ENCODE results near the gene RSPO3. TPM values are rescaled to one million over a fixed set of nuclear protein-coding genes. Genes with fewer than 3 reads are reported as not detected.

The RSPO3 gene, protein sequence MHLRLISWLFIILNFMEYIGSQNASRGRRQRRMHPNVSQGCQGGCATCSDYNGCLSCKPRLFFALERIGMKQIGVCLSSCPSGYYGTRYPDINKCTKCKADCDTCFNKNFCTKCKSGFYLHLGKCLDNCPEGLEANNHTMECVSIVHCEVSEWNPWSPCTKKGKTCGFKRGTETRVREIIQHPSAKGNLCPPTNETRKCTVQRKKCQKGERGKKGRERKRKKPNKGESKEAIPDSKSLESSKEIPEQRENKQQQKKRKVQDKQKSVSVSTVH
- polyA plus RNA-seq = 4.8 TPM
- long read RNA-seq, donor 1, partial matches to known transcripts = 0 of 1 reads
- long read RNA-seq, donor 1, other reads (novel, unspliced or antisense) = 0 of 1 reads
- long read RNA-seq, donor 2 = 0 reads
- long read RNA-seq, donor 3 = 0 reads
- long read RNA-seq, donor 4 = 0 reads
- long read RNA-seq, donor 5, partial matches to known transcripts = 0 of 1 reads
- long read RNA-seq, donor 5, other reads (novel, unspliced or antisense) = 0 of 1 reads
- long read RNA-seq, donor 6, partial matches to known transcripts = 0 of 2 reads
- long read RNA-seq, donor 6, other reads (novel, unspliced or antisense) = 0 of 2 reads
- long read RNA-seq, donor 7 = 0 reads
- long read RNA-seq, donor 8, partial matches to known transcripts = 0 of 1 reads
- long read RNA-seq, donor 8, other reads (novel, unspliced or antisense) = 0 of 1 reads
- long read RNA-seq, donor 9, partial matches to known transcripts = 0 of 2 reads
- long read RNA-seq, donor 9, other reads (novel, unspliced or antisense) = 0 of 2 reads
- long read RNA-seq, donor 10, partial matches to known transcripts = 0 of 1 reads
- long read RNA-seq, donor 10, other reads (novel, unspliced or antisense) = 0 of 1 reads
- long read RNA-seq, donor 11, partial matches to known transcripts = 0 of 2 reads
- long read RNA-seq, donor 11, other reads (novel, unspliced or antisense) = 0 of 2 reads

- peak within 1 kb of the TSS; percentile 50 for H3K4me3 ChIP-seq (ENCODE audit: low read length)
- H3K36me3 ChIP-seq (ENCODE audit: control insufficient read depth, insufficient read depth, low read length) = no peaks in the 10 kb centered on the region
- WGBS (ENCODE audit: insufficient coverage, low lambda C conversion rate) = no CpG with 5 or more reads among the region's 63 CpGs
- peaks cover 53% of the 10 kb centered on the region for H3K27me3 ChIP-seq (ENCODE audit: control insufficient read depth, insufficient read depth, low read length)
- peaks cover 8% of the 10 kb centered on the region for H3K9me3 ChIP-seq (ENCODE audit: control insufficient read depth, low read depth, low read length)
- DNase-seq = peak in 1 of 2 donors; percentile 47
- H3K27ac ChIP-seq (ENCODE audit: low read length) = no peak within 1 kb of the TSS
- peaks cover 7% of the 10 kb centered on the region for H3K4me1 ChIP-seq (ENCODE audit: control insufficient read depth, insufficient read depth, low read length)
These were observed at the start of gene RSPO3 for GRCh38 chr6:127118298-127119101. Gene RSPO3, plus strand, starts transcription at chr6:127118671. Its CDS starts 522 bp downstream, at chr6:127119193.

GRCh38 chr6:127069659-127070279, 48.7 kb upstream of the RSPO3 start:
- DNase-seq = no peak
- no peaks in the 10 kb centered on the region for H3K9me3 ChIP-seq (ENCODE audit: control insufficient read depth, low read depth, low read length)
- H3K4me3 ChIP-seq (ENCODE audit: low read length) = no peak overlapping the region
- H3K27ac ChIP-seq (ENCODE audit: low read length) = no peak overlapping the region
- no peaks in the 10 kb centered on the region for H3K36me3 ChIP-seq (ENCODE audit: control insufficient read depth, insufficient read depth, low read length)
- no peaks in the 10 kb centered on the region for H3K27me3 ChIP-seq (ENCODE audit: control insufficient read depth, insufficient read depth, low read length)
- no peaks in the 10 kb centered on the region for H3K4me1 ChIP-seq (ENCODE audit: control insufficient read depth, insufficient read depth, low read length)
- WGBS (ENCODE audit: insufficient coverage, low lambda C conversion rate) = 100% methylated on average over 1 of the region's 3 CpGs

- WGBS (ENCODE audit: insufficient coverage, low lambda C conversion rate) = no CpG with 5 or more reads among the region's 1 CpG
- Histone ChIP-seq H3K4me3 (ENCODE audit: low read length) (no peak overlapping the region), H3K9me3 (ENCODE audit: control insufficient read depth, low read depth, low read length) (no peaks in the 10 kb centered on the region), H3K27me3 (ENCODE audit: control insufficient read depth, insufficient read depth, low read length) (no peaks in the 10 kb centered on the region), H3K36me3 (ENCODE audit: control insufficient read depth, insufficient read depth, low read length) (no peaks in the 10 kb centered on the region), H3K4me1 (ENCODE audit: control insufficient read depth, insufficient read depth, low read length) (no peaks in the 10 kb centered on the region), H3K27ac (ENCODE audit: low read length) (no peak overlapping the region)
- DNase-seq = no peak
These were observed 45.2 kb upstream of the RSPO3 start for GRCh38 chr6:127073222-127073621.

GRCh38 chr6:127076466-127076865, 42.0 kb upstream of the RSPO3 start:
- Histone ChIP-seq H3K27me3 (ENCODE audit: control insufficient read depth, insufficient read depth, low read length) (no peaks in the 10 kb centered on the region), H3K36me3 (ENCODE audit: control insufficient read depth, insufficient read depth, low read length) (no peaks in the 10 kb centered on the region), H3K4me3 (ENCODE audit: low read length) (no peak overlapping the region), H3K9me3 (ENCODE audit: control insufficient read depth, low read depth, low read length) (no peaks in the 10 kb centered on the region), H3K27ac (ENCODE audit: low read length) (no peak overlapping the region), H3K4me1 (ENCODE audit: control insufficient read depth, insufficient read depth, low read length) (no peaks in the 10 kb centered on the region)
- 83% methylated on average over 4 of the region's 4 CpGs for WGBS (ENCODE audit: insufficient coverage, low lambda C conversion rate)
- DNase-seq = no peak

DNA sequence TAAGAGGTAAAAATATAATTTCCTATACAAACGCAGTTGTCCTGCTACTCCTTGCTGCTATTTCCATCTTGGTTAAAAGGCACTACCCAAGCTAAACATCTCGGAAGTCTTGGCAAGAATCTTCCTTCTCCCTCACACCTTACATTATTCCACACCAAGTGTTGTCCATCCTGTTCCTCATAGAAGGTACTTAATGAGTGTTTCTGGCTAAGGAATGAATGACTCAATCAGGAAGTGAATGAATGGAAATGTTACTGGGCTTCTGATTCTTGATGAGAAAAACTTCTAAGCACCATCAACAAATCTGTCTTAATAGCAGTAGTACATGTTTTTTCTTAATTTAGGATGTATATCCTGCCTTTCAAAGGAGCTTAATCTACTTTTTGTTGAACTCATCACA, 40.6 kb upstream of the RSPO3 start:
- Histone ChIP-seq H3K4me3 (ENCODE audit: low read length) (no peak overlapping the region), H3K27ac (ENCODE audit: low read length) (no peak overlapping the region), H3K27me3 (ENCODE audit: control insufficient read depth, insufficient read depth, low read length) (no peaks in the 10 kb centered on the region), H3K36me3 (ENCODE audit: control insufficient read depth, insufficient read depth, low read length) (no peaks in the 10 kb centered on the region), H3K9me3 (ENCODE audit: control insufficient read depth, low read depth, low read length) (no peaks in the 10 kb centered on the region), H3K4me1 (ENCODE audit: control insufficient read depth, insufficient read depth, low read length) (no peaks in the 10 kb centered on the region)
- DNase-seq = no peak
- WGBS (ENCODE audit: insufficient coverage, low lambda C conversion rate) = no CpG with 5 or more reads among the region's 2 CpGs

DNA sequence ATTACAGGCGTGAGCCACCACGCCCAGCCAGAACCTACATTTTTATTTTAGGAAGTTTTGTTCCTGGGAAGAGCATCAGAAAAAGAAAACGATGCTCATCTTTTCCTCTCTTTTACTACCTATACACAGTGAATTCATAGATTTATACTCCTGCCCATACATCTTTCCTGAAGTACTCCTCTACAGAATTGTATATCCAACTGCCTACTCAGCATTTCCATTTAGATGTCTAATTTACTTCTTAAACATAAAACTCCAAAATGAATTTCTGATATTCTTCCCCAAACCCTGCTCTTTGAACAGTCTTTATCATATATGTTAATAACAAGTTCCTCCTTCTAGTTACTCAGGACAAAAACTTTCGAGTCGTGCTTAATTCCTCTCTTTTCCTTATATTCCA, 39.8 kb upstream of the RSPO3 start:
- no peak overlapping the region for H3K4me3 ChIP-seq (ENCODE audit: low read length)
- WGBS (ENCODE audit: insufficient coverage, low lambda C conversion rate) = 100% methylated on average over 2 of the region's 5 CpGs
- no peak overlapping the region for H3K27ac ChIP-seq (ENCODE audit: low read length)
- H3K27me3 ChIP-seq (ENCODE audit: control insufficient read depth, insufficient read depth, low read length) = no peaks in the 10 kb centered on the region
- no peak for DNase-seq
- no peaks in the 10 kb centered on the region for H3K4me1 ChIP-seq (ENCODE audit: control insufficient read depth, insufficient read depth, low read length)
- no peaks in the 10 kb centered on the region for H3K36me3 ChIP-seq (ENCODE audit: control insufficient read depth, insufficient read depth, low read length)
- H3K9me3 ChIP-seq (ENCODE audit: control insufficient read depth, low read depth, low read length) = no peaks in the 10 kb centered on the region

GRCh38 chr6:127079681-127080080, 38.8 kb upstream of the RSPO3 start:
- no peak for DNase-seq
- H3K36me3 ChIP-seq (ENCODE audit: control insufficient read depth, insufficient read depth, low read length) = no peaks in the 10 kb centered on the region
- H3K9me3 ChIP-seq (ENCODE audit: control insufficient read depth, low read depth, low read length) = no peaks in the 10 kb centered on the region
- no peaks in the 10 kb centered on the region for H3K27me3 ChIP-seq (ENCODE audit: control insufficient read depth, insufficient read depth, low read length)
- no peaks in the 10 kb centered on the region for H3K4me1 ChIP-seq (ENCODE audit: control insufficient read depth, insufficient read depth, low read length)
- no peak overlapping the region for H3K4me3 ChIP-seq (ENCODE audit: low read length)
- H3K27ac ChIP-seq (ENCODE audit: low read length) = no peak overlapping the region

DNA sequence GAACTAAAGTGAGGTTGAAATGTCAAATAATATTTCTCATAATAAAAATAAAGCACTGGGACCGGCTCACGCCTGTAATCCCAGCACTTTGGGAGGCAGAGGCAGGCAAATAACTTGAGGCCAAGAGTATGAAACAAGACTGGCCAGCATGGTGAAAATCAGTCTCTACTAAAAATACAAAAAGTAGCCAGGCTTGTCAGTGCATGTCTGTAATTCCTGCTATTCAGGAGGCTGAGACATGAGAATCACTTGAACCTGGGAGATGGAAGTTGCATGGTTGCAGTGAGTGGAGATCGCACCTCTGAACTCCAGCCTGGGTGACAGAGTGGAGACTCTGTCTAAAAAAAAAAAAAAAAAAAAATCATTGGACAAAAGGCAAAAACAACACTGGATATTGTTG, 38.4 kb upstream of the RSPO3 start:
- Histone ChIP-seq H3K27me3 (ENCODE audit: control insufficient read depth, insufficient read depth, low read length) (no peaks in the 10 kb centered on the region), H3K27ac (ENCODE audit: low read length) (no peak overlapping the region), H3K9me3 (ENCODE audit: control insufficient read depth, low read depth, low read length) (no peaks in the 10 kb centered on the region), H3K4me1 (ENCODE audit: control insufficient read depth, insufficient read depth, low read length) (no peaks in the 10 kb centered on the region), H3K4me3 (ENCODE audit: low read length) (no peak overlapping the region), H3K36me3 (ENCODE audit: control insufficient read depth, insufficient read depth, low read length) (no peaks in the 10 kb centered on the region)
- DNase-seq = no peak
- WGBS (ENCODE audit: insufficient coverage, low lambda C conversion rate) = 86% methylated on average over 1 of the region's 3 CpGs

DNA sequence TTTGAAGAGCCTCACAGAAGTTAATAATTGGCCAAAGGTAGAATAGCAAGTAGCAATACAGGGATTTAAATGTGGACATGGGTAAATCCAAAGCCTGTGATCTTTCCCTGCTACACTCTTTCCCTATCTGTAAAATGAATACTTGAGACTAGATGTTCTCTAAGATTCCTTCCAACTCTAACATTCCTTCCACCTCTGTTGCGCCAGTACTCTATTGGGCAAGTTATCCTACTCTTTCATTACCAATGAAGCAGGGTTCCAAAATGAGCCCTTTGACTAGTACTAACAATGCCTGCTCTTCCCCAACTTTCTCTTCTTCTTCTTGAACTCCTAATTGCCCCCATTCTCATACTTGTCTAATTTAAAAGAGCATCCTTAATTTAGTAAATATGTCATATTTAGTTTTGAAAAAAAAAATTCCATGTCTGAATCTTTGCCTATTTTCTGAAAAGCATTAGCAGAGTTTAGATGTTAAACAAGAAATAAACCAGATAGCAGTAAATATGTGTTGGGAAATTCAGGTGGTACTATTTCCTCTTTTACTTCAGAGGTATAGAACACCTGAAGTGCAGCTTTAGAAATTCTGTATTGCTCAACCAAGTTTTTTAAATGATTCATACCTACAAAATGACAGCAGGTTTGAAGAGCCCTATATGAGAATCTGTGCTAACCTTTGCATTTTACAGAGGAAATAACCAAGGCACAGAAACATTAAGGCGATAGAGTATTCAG, 35.1 kb upstream of the RSPO3 start:
- DNase-seq = no peak
- H3K9me3 ChIP-seq (ENCODE audit: control insufficient read depth, low read depth, low read length) = no peaks in the 10 kb centered on the region
- H3K27ac ChIP-seq (ENCODE audit: low read length) = no peak overlapping the region
- 0% methylated on average over 1 of the region's 2 CpGs for WGBS (ENCODE audit: insufficient coverage, low lambda C conversion rate)
- no peaks in the 10 kb centered on the region for H3K36me3 ChIP-seq (ENCODE audit: control insufficient read depth, insufficient read depth, low read length)
- no peak overlapping the region for H3K4me3 ChIP-seq (ENCODE audit: low read length)
- no peaks in the 10 kb centered on the region for H3K4me1 ChIP-seq (ENCODE audit: control insufficient read depth, insufficient read depth, low read length)
- H3K27me3 ChIP-seq (ENCODE audit: control insufficient read depth, insufficient read depth, low read length) = no peaks in the 10 kb centered on the region

All from large intestine (tissue), 12 donors.